ENCODE measurements around the gene PRPS1.

GRCh38 chrX:107658660-107659059 lies 30.4 kb downstream of the PRPS1 start:
- TF ChIP-seq CTCF (IDR thresholded peaks at IDR 0.05) (no peak), POLR2A (IDR thresholded peaks at IDR 0.05) (no peak)

Data from prostate gland (tissue), 2 donors.